AG10803 (cell line): ENCODE data around the gene GDPD4.

Experiments used
- DNase-seq: peaks from one replicate; pipeline ENCODE4 v3.0.0; 2010; ENCODE audit warnings: low read depth
- H3K4me3 ChIP-seq: 2 replicates; pipeline ENCODE4 v1.5.1; 2011; ENCODE audit warnings: mild to moderate bottlenecking, low read length, control low read depth
- TF ChIP-seq, protein P1 (sequence below): conservative IDR thresholded peaks from 2 replicates; pipeline ENCODE4 v1.5.1; 2011; ENCODE audit warnings: mild to moderate bottlenecking, low read length, control low read depth, inconsistent platforms

GDPD4 gene, protein sequence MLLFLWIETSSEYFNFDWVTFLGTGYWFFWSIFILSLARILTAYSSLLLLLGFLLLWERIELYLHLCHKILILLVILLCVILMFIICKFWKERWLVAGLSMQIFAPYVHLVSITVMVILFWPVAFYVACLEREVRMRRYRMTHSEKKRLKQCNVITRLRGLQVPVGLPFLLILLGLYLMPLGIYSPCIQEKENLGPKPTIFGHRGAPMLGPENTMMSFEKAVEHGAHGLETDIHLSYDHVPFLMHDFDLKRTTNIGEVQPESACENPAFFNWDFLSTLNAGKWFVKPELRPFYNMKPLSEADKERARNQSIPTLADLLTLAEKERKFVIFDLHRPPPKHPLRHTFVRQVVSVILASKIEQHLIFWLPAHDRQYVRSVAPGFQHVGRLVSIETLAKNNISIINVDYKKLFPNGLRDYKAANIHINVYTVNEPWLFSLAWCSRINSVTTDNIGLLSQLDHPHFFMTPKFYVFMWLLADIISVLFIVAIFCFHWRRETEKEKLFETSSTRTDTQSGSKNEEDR

DNA sequence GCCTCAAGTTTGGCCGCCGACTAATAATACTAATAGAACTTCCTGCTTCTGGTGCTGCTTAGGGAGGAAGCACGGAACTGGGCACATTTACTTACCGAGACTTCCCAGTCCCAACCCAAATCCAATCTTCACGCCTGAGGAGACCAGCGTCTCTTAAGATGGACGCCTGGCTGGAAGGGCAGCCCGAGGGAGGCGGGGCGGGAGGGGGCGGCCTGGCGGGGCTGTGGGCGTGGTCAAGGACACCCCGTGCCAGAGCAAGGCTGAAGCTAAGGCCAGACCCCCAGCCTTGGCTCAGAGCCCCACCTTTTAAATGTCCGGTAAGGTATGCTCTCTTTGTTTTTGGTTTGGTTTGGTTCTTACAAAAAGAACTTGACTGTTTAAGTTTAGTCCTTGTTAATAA lies at the start of gene GDPD4:
Gene GDPD4, minus strand, starts transcription at position 177 of the 400 bp plus-strand sequence. CDS start 16,549 bp downstream, outside the sequence.
- TF ChIP-seq, protein P1, sequence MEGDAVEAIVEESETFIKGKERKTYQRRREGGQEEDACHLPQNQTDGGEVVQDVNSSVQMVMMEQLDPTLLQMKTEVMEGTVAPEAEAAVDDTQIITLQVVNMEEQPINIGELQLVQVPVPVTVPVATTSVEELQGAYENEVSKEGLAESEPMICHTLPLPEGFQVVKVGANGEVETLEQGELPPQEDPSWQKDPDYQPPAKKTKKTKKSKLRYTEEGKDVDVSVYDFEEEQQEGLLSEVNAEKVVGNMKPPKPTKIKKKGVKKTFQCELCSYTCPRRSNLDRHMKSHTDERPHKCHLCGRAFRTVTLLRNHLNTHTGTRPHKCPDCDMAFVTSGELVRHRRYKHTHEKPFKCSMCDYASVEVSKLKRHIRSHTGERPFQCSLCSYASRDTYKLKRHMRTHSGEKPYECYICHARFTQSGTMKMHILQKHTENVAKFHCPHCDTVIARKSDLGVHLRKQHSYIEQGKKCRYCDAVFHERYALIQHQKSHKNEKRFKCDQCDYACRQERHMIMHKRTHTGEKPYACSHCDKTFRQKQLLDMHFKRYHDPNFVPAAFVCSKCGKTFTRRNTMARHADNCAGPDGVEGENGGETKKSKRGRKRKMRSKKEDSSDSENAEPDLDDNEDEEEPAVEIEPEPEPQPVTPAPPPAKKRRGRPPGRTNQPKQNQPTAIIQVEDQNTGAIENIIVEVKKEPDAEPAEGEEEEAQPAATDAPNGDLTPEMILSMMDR: no peak
- no peak within 1 kb of the TSS for H3K4me3 ChIP-seq
- DNase-seq: no peak

DNA sequence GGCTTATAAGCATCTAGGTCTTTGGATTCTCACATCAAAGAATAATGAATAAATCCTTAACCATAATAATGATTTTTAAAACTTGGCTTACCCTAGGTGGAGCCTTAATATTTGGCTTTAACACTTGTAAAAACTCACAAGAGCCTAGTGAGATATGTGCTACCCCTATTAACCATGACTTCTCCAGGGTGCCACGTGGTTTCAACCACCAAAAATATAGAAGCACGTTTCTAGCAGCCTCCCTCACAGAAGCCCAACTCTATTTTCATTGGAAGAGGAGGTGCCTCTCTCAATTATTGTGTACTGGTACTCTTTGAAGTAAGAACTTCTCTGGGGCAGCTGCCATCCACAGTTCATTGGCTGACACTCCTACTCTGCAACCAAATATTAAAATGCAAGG lies 46.5 kb upstream of the GDPD4 start:
- TF ChIP-seq, protein P1: no peak
- DNase-seq: no peak
- H3K4me3 ChIP-seq: no peak overlapping the region

DNA sequence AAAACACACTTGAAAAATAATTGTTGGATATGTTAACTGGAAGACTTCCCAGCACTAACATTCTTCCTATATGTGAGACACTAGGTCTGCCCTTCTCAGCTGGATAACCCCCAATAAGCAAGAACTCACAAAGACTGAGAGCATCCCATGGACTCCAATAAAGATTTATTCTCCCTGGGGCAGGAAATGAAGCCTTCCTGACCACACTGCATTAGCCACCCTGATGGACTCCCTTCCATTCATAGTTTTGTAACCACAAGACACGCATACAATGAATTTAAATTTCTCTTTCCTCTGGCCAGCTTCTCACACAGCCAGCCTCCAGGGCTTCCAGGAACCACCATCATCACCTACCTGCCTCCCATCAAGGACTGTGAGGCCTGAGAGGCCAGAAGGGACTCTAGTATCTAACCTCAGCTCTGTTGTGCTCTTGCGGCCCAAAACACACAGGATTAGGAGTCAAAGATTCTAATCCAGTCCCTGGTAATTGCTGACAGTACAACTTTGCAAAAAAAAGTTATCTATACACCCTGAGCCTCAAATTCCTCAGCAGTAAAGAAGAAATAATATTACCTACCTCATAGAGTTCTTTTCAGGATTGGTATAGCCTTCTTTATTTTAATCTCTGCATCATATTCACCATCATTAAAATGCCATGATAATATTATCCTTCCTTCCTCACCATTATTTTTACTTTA lies 45.6 kb upstream of the GDPD4 start:
- TF ChIP-seq, protein P1: no peak
- DNase-seq: peak; percentile 96
- H3K4me3 ChIP-seq: no peak overlapping the region

DNA sequence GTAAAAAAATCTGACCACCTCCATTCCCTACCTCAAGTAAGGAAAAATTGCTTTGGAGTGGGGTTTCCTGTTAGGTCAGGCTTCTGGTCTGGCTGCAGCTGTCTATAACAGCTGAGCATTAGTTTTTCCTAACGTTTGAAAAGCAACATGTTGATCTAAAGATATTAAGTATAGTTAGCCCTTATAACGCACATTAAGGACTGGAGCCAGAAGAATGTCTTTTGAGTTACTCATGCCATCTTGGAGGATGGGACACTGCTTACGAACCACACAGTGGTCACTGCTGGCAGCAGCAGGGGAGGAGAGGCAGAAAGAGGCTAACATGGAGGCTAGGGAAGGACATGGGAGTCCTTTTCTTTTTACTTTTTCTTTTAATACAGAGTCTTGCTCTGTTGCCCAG lies 44.1 kb upstream of the GDPD4 start:
- H3K4me3 ChIP-seq: no peak overlapping the region
- DNase-seq: peak; percentile 65
- TF ChIP-seq, protein P1: no peak

DNA sequence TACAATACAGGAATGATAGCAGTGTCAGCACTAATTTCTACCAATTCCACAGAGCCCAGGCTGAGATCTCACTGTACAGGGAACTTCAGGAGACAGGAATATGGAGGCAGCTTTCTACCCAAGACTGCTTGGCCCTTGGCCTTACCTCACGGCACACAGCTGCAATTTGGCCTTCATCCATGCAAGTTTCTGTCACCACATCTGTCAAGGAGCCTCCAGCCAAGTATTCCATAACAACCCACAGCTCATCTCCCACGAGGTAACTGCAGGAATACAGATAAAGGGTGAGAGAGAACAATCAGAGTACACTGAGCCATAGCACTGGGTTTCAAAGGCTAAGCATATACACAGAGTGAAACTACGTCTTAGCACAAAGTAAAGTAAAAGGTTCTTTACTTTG lies 39.0 kb upstream of the GDPD4 start:
- DNase-seq: peak; percentile 26
- TF ChIP-seq, protein P1: no peak
- no peak overlapping the region for H3K4me3 ChIP-seq

DNA sequence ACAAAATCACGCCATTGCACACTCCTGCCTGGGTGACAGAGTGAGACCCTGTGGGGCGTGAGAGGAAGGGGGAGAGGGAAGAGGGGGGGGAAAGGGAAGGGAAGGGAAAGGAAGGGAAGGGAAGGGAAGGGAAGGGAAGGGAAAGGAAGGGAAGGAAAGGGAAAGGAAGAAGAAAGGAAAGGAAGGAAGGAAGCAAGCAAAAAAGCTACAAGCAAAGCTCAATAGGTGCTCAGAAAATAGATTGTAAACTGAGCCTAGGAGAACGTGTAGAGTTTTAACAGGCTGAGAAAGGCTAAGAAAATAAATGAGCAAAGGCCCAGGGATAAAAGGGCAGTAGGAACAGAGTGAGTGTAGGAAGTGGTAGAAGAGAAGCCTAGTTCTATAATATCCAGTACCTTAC lies 30.8 kb upstream of the GDPD4 start:
- H3K4me3 ChIP-seq: no peak overlapping the region
- TF ChIP-seq, protein P1: no peak
- no peak for DNase-seq
